ENCODE data around the gene PHETA1.
"Not testable (repeated sequence)": the region's sequence is repeated elsewhere in the genome, so short reads cannot be mapped to it uniquely, and the experiment has no call there.

The PHETA1 gene

GRCh38 chr12:111405149-111405858 lies 36.4 kb upstream of the PHETA1 start:
- peak; percentile 69 for DNase-seq

- DNase-seq: no peak
Measured at GRCh38 chr12:111404362-111405148, 35.7 kb upstream of the PHETA1 start.

GRCh38 chr12:111402490-111402824 lies 33.6 kb upstream of the PHETA1 start:
- not testable (repeated sequence) for DNase-seq

GRCh38 chr12:111401167-111401605 lies 32.3 kb upstream of the PHETA1 start:
- no peak for DNase-seq

GRCh38 chr12:111399741-111400404 lies 31.0 kb upstream of the PHETA1 start:
- DNase-seq: not testable (repeated sequence)

GRCh38 chr12:111398530-111398929 lies 29.6 kb upstream of the PHETA1 start:
- DNase-seq: no peak

- DNase-seq: peak; percentile 61
Measured at GRCh38 chr12:111396726-111397445, 28.0 kb upstream of the PHETA1 start.

- not testable (repeated sequence) for DNase-seq
Measured at GRCh38 chr12:111396271-111396670, 27.4 kb upstream of the PHETA1 start.

- no peak for DNase-seq
Measured at GRCh38 chr12:111395336-111396187, 26.7 kb upstream of the PHETA1 start.

- no peak for DNase-seq
Measured at GRCh38 chr12:111394480-111394879, 25.6 kb upstream of the PHETA1 start.

GRCh38 chr12:111393700-111394300 lies 24.9 kb upstream of the PHETA1 start:
- no peak for DNase-seq

- DNase-seq: no peak
Measured at GRCh38 chr12:111390910-111391309, 22.0 kb upstream of the PHETA1 start.

- no peak for DNase-seq
Measured at GRCh38 chr12:111389635-111390034, 20.7 kb upstream of the PHETA1 start.

- no peak for DNase-seq
Measured at GRCh38 chr12:111387747-111388323, 18.9 kb upstream of the PHETA1 start.

- no peak for DNase-seq
Measured at GRCh38 chr12:111386885-111387284, 18.0 kb upstream of the PHETA1 start.

GRCh38 chr12:111384596-111384995 lies 15.7 kb upstream of the PHETA1 start:
- DNase-seq: no peak

GRCh38 chr12:111379942-111380554 lies 11.2 kb upstream of the PHETA1 start:
- no peak for DNase-seq

- DNase-seq: no peak
Measured at GRCh38 chr12:111377440-111377839, 8.5 kb upstream of the PHETA1 start.

- not testable (repeated sequence) for DNase-seq
Measured at GRCh38 chr12:111373231-111373630, 4.3 kb upstream of the PHETA1 start.

GRCh38 chr12:111369496-111370220 lies 763 bp upstream of the PHETA1 start:
- DNase-seq: no peak

Measured in amniotic stem cell (primary cell).